GM18502 (cell line): ENCODE results near the gene OR5H15.
"Not testable (repeated sequence)": the region's sequence is repeated elsewhere in the genome, so short reads cannot be mapped to it uniquely, and the experiment has no call there.

Source experiments
- ATAC-seq: cut with Tn5 transposase; IDR thresholded peaks from one replicate; pipeline ENCODE4 v1.9.1; 2021; ENCODE audit warnings: mild to moderate bottlenecking; ENCODE audit not compliant: unreplicated experiment, poor library complexity

The OR5H15 gene

DNA sequence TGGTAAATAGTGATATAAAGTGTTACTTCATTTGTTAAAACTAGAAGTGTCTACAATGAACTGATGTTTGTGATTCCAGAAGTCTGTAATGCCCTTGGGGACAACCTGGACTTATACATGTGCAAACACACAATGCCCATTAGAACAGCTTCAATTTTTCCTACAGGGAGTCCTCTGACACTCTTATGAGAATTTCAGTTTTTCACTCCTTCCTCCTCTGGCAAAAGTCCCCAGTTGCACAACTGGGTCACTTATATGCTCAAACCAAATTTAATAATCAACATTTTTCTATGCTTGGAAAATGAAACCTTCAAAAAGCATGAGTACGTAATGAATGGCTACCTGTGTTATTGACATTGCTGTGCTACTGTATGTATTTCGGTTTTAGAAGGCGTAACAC, at the start of gene OR5H15:
OR5H15 (plus strand) TSS at position 301 of the 400 bp plus-strand sequence. CDS start 2,004 bp downstream, outside the sequence.
- ATAC-seq = no peak

DNA sequence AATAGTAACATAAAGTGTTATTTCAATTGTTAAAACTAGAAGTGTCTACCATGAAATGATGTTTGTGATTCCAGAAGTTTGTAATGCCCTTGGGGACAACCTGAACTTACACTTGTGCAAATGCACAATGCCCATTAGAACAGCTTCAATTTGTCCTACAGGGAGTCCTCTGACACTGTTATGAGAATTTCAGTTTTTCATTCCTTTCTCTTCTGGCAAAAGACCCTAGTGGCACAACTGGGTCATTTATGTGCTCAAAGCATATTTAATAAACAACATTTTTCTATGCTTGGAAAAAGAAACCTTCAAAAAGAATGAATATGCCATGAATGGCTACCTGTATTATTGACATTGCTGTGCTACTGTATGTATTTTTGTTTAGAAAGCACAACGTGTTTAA, 36.1 kb upstream of the OR5H15 start, which contains the start of gene OR5H1:
OR5H1 (plus strand) TSS at position 301 of the 400 bp plus-strand sequence. CDS start 1,977 bp downstream, outside the sequence.
- ATAC-seq = no peak

DNA sequence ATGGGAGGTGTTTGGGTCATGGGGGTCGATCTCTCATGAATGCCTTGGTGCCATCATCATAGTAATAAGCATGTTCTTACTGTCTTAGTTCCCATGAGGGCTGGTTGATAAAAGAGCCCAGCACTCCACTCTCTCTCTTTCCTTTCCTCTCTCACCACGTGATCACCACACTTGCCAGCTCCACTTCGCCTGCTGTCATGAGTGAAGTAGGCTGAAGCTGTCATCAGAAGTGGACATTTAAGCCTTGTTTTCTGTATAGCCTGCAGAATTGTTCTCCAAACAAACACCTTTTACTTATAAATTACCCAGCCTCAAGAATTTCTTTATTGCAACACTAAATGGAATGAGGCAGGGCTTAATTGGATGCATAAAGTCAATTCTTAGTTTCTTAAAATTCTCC, 29.9 kb upstream of the OR5H15 start:
- ATAC-seq = no peak

DNA sequence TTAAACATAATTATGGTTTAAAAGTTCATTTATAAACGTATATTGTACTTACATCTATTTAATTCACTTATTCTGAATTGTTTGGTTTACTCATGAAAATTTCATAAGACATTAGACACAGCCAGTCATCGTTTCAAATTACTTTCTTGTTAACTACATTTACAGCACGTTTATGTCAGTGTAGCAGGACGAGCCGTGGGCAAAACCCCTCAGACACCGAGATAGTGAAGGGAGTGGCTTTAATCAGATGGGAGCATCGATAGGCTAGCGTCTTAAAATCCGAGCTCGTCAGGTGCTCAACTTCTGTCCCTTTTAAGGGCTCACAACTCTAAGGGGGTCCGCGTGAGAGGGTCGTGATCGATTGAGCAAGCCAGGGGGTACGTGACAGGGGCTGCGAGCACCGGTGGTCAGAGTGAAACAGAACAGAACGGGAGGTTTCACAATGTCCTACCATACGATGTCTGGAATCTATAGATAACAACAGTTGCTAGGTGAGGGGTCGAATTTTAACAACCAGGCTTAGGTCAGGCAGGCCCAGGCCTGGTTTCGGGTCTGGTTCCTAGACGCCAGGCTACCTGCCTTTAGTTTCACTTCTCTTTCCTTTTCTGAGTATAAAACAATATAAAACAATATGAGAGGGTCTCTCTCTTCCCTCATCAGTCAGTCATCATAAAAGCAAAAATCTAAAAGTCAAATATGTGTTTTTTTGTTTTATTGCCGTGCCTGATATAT, 28.5 kb upstream of the OR5H15 start:
- ATAC-seq = not testable (repeated sequence)

DNA sequence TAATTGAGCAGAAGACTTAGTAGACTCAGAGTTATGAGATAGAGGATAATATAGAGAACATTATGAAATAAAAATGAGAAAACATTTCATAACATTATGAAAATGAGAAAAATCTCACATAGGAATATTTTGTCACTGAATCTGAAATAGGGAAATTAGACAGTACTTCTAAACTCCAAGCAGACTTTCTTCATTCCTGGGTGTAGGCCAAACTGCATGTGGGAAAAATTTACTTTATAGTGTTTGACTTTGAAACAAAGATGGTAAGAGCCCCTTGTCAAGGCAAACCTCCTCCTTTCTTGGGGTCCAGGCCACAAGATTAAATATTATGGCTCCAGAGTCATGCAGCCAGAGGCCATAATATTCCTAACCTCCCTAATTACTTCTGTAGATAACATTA, 26.0 kb upstream of the OR5H15 start:
- no peak for ATAC-seq

DNA sequence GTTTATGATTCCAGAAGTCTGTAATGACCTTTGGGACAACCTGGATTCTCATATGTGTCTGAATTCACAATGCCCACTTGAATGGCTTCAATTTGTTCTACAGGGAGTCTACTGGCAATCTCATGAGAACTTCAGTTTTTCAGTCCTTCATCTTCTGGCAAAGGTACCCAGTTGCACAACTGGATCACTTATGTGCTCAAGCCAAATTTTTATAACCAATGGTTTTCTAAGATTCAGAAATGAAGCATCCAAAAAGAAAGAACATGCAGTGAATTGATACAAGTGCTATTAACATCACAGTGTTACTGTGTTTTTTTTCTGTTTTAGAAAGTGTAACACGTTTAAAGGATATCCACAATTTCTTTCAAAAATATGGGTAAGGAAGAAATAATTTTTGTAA, 19.3 kb upstream of the OR5H15 start, which contains the start of gene OR5H14:
OR5H14 (plus strand) TSS at position 301 of the 400 bp plus-strand sequence. CDS start 1,907 bp downstream, outside the sequence.
- no peak for ATAC-seq

DNA sequence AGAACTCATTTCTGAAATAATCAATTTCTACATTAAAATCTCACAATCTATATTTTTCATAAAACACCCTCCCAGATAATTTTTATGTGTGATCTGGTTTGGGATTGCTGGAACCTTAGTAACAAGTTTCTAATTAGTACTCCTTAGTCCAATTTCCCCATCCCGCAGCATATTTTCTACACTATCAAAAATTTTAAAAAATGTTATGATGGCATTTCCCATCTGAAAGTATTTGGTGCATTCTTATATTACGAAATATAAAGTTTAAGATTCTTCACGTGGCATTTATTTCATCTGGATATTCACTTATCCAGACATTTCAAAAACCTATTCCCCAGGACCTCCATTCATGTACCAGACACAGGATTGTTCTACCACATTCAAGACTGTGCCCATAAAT, 17.7 kb upstream of the OR5H15 start:
- ATAC-seq = no peak

DNA sequence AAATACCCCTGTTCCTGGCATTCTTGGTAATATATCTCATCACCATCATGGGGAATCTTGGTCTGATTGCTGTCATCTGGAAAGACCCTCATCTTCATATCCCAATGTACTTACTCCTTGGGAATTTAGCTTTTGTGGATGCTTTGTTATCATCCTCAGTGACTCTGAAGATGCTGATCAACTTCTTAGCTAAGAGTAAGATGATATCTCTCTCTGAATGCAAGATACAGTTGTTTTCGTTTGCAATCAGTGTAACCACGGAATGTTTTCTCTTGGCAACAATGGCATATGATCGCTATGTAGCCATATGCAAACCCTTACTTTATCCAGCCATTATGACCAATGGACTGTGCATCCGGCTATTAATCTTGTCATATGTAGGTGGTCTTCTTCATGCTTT, 17.0 kb upstream of the OR5H15 start:
- ATAC-seq = not testable (repeated sequence)

DNA sequence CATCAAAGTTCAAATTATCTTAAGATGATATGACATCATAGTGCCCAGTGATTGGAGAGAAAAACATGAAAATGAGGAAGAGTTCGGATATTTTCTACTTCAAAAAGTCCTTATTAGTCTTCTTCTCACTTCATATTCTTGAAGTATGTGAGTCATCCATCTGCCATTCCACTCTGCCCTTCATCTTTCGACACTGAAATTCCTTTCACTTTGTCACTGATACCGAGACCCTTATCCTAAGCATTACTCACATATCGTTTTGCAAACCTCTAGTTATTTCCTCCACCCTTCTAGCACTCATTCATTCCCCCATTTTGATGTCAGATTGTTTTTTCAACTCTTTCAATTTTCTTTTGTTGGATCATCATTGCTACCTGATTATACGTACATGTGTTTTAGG, 15.3 kb upstream of the OR5H15 start:
- ATAC-seq = no peak

DNA sequence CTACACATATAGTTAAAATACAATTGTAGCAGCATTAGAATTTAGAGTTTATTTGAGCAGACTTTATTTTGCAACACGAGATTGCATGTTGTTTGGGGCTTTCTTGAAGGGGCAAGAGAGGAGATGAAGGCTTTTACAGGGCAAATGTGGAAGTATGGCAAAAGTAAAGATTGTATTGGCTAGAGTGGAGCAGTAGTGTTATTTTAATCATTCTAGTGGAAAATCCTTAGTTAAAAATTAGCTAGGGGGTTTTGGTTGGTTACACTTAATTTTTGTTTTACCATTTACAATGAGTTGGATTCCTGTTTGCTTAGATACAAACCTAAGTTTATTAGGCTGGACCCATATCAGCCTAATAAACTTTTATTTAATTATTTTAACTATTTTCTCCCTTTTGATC, 4.6 kb downstream of the OR5H15 start:
- ATAC-seq = no peak

DNA sequence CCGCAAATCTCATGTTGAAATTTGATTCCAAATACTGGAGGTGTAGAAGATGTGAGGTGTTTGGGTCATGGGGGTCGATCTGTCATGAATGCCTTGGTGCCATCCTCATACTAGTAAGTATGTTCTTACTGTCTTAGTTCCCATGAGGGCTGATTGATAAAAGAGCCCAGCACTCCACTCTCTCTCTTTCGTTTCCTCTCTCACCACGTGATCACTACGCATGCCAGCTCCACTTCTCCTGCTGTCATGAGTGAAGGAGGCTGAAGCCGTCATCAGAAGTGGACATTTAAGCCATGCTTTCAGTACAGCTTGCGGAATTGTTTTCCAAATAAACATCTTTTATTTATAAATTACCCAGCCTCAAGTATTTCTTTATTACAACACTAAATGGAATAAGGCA, 6.1 kb downstream of the OR5H15 start:
- no peak for ATAC-seq

DNA sequence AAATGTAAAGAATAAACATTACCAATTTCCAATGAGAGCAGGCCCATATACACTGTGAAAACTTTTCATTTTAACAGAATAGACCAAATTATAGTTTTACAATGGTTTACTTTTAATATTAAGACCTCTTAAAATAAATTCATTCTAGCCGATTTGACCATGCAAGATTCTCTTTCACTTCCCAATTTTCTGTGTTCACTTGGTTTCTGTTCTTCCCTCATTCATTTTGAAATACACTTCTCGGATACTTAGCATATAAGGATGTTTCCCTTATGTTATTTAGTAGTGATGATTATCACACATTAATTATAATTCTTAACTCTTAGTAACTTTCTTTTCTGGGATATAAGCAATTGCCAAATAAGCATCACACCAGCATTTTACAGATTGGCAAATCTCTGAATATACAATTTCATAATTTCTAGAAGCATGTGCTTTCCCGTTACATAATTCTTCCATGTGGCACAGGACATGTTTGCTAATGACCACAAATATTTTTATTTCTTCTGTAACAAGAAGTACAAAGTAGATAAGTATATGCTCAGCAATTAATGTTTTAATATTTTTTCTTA, 13.9 kb downstream of the OR5H15 start:
- ATAC-seq = no peak

DNA sequence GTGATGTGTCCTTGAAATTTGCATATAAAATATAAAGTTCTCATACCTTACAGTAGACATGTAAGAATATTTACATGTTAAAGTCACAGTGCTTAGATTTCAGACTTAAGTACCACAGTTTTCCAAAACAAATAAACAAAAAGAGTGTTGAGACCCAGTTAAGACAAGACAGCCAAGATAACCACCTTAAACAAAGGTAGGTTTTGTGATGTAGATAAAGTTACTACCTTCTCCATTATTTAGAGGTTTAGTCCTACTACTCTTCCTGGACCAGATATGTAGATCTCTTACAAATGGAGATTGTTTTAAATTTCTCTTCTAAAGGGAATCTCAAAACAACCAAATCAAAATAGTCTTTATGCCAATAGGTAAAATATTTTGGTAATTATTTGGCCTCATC, 15.7 kb downstream of the OR5H15 start:
- no peak for ATAC-seq

DNA sequence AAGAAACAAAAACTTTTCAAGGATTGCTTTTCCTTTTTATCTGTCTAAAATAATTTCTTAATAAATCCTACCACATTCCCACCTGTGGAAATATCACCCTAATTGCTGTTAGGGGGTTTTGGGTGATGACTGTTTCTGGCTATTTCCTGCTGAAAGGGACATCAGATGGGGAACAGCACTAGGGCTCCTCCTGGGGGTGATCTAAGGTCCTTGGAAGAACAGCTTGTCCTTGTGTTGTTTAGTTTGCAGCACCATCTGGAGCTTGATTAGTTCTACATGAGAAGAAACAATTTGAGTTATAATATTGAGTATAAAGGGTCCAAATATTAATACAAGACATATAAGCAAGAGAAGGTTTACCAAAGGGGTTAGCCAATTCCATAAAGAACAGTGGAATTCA, 18.7 kb downstream of the OR5H15 start:
- ATAC-seq = no peak

DNA sequence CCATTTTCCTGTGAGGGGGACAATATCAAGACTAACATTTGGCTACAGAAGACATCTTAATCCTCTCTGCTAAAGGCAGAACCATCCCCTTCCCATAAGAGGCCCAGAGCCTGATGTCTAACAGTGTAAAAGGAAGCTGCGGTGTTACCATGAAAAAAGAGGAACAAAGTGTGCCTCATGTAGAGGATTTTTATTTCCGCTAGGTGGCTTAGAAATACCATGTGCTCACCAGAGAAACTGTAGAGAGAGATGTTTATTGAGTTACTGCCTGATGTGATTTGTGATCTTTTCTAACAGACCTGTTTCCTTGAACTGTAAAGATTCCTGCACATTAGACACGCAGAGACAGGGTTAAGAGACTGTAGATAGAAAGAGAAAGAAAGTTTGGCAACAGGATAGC, 22.0 kb downstream of the OR5H15 start:
- ATAC-seq = peak; percentile 99

DNA sequence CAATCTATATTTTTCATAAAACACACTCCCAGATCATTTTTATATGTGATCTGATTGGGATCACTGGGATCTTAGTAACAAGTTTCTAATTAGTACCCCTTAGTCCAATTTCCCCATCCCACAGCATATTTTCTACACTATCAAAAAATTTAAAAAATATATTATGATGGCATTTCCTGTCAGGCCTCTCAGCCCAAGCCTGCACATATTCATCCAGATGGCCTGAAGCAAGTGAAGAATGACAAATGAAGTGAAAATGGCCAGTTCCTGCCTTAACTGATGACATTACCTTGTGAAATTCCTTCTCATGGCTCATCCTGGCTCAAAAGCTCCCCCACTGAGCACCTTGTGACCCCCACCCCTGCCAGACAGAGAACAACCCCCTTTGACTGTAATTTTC, 24.4 kb downstream of the OR5H15 start:
- not testable (repeated sequence) for ATAC-seq

DNA sequence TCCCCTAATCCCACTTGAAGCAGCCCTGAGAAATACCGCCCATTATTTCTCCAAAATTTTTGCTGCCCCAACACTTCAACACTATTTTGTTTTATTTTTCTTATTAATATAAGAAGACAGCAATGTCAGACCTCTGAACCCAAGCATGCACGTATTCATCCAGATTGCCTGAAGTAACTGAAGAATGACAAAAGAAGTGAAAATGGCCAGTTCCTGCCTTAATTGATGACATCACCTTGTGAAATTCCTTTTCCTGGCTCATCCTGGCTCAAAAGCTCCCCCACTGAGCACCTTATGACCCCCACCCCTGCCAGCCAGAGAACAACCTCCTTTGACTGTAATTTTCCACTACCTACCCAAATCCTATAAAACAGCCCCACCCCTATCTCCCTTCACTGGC, 29.8 kb downstream of the OR5H15 start:
- not testable (repeated sequence) for ATAC-seq

DNA sequence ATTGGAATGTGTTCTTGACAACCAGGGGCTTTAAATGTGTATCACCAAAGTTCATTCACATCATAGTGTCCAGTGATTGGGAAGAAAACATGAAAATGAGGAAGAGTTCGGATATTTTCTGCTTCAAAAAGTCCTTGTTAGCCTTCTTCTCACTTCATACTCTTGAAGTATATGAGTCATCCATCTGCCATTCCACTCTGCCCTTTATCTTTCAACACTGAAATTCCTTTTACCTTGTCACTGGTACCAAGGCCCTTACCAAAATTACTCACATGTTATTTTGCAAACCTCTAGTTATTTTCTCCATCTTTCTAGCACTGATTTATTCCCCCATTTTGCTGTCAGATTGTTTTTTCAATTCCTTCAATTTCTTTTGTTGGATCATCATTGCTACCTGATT, 32.5 kb downstream of the OR5H15 start:
- ATAC-seq = no peak

DNA sequence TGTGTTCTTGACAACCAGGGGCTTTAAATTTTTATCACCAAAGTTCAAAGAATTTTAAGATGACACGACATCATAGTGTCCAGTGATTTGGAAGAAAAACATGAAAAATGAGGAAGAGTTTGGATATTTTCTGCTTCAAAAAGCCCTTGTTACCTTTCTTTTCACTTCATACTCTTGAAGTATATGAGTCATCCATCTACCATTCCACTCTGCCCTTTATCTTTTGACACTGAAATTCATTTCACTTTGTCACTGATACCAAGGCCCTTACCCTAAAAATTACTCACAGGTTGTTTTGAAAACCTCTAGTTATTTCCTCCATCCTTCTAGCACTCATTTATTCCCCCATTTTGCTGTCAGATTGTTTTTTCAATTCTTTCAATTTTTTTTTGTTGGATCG, 42.7 kb downstream of the OR5H15 start:
- no peak for ATAC-seq

DNA sequence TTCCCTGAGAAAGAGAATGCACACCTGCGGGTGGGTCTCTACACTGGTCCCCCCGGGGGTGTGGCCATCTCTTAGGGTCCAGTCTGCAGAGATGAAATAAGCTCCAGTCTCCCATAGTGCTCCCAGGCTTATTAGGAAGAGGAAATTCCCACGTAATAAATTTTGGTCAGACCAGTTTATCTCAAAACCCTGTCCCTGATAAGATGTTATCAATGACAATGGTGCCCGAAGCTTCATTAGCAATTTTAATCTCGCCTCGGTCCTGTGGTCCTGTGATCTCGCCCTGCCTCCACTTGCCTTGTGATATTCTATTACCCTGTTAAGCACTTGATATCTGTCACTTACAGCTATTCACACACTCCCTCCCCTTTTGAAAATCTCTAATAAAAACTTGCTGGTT, 46.8 kb downstream of the OR5H15 start:
- ATAC-seq = no peak

DNA sequence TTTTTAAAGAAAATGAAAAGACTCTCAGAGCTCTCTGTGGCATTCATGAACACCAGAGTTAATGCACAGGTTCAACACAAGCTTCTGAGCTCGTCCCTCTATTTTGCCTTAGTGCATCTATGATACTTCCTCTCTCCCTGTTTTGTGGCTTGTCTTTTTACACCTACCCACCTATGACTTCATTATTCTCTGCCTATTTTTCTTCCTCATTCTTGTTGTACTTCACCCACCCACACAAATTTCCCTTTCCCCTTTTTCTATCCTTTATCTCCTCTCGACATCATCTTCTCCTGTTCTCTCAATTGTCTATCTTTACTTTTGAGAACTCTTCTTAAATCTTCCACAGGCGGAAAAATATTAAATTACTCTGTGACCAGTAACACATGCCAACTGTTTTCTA, 48.6 kb downstream of the OR5H15 start:
- ATAC-seq = no peak
